Trophoblast cell (in vitro differentiated cells and primary cell): Measurements from ENCODE around the gene DESI1.

Experiments used
- DNase-seq, 2 donors: peaks; one replicate each; pipeline ENCODE4 v3.0.0-alpha.2; 2016
- H2AFZ ChIP-seq: 2 replicates; pipeline ENCODE4 v1.6.1; 2013; ENCODE audit warnings: low read length, moderate library complexity, mild to moderate bottlenecking; ENCODE audit not compliant: insufficient read depth, poor library complexity
- H2AK5ac ChIP-seq: 2 replicates; pipeline ENCODE4 v1.6.1; 2013; ENCODE audit warnings: mild to moderate bottlenecking, low read length
- H2BK120ac ChIP-seq: 2 replicates; pipeline ENCODE4 v1.6.1; 2013; ENCODE audit warnings: low read length, mild to moderate bottlenecking, moderate library complexity; ENCODE audit not compliant: insufficient read depth, poor library complexity
- H2BK12ac ChIP-seq: 2 replicates; pipeline ENCODE4 v1.6.1; 2013; ENCODE audit warnings: mild to moderate bottlenecking, low read length, moderate library complexity
- H2BK5ac ChIP-seq: 2 replicates; pipeline ENCODE4 v1.6.1; 2013; ENCODE audit warnings: low read length, low read depth, moderate library complexity, mild to moderate bottlenecking; ENCODE audit not compliant: poor library complexity
- H3K14ac ChIP-seq: 2 replicates; pipeline ENCODE4 v1.6.1; 2013; ENCODE audit warnings: mild to moderate bottlenecking, low read length
- H3K18ac ChIP-seq: 2 replicates; pipeline ENCODE4 v1.6.1; 2013; ENCODE audit warnings: mild to moderate bottlenecking, low read length
- H3K23ac ChIP-seq: 2 replicates; pipeline ENCODE4 v1.6.1; 2013; ENCODE audit warnings: low read length
- H3K27ac ChIP-seq: 2 replicates; pipeline ENCODE4 v1.5.1; 2013; ENCODE audit warnings: low read depth, mild to moderate bottlenecking, inconsistent platforms, low read length, moderate library complexity
- H3K27me3 ChIP-seq: 2 replicates; pipeline ENCODE4 v1.6.1; 2013; ENCODE audit warnings: inconsistent platforms, mild to moderate bottlenecking, low read length, moderate library complexity; ENCODE audit not compliant: insufficient read depth
- H3K36me3 ChIP-seq, 2 experiments: 1 replicate in 1 of 2; 2 replicates in 1 of 2; pipeline ENCODE4 v1.6.1; 2013; ENCODE audit warnings: low read length in 2 of 2, mild to moderate bottlenecking in 2 of 2, moderate library complexity in 1 of 2; ENCODE audit not compliant: insufficient read depth in 2 of 2, control insufficient read depth in 1 of 2
- H3K4ac ChIP-seq: 2 replicates; pipeline ENCODE4 v1.6.1; 2013; ENCODE audit warnings: low read depth, mild to moderate bottlenecking, low read length, moderate library complexity
- H3K4me1 ChIP-seq, 2 experiments: 1 replicate in 1 of 2; 2 replicates in 1 of 2; pipeline ENCODE4 v1.6.1; 2013; ENCODE audit warnings: low read length in 2 of 2, mild to moderate bottlenecking in 2 of 2, moderate library complexity in 1 of 2; ENCODE audit not compliant: insufficient read depth in 2 of 2, control insufficient read depth in 1 of 2
- H3K4me2 ChIP-seq: 2 replicates; pipeline ENCODE4 v1.6.1; 2013; ENCODE audit warnings: inconsistent platforms, mild to moderate bottlenecking, low read length, moderate library complexity
- H3K4me3 ChIP-seq: 2 replicates; pipeline ENCODE4 v1.5.1; 2013; ENCODE audit warnings: mild to moderate bottlenecking, low read depth, low read length, inconsistent platforms
- H3K79me1 ChIP-seq: one replicate; pipeline ENCODE4 v1.6.1; 2013; ENCODE audit warnings: low read length
- H3K79me2 ChIP-seq: 2 replicates; pipeline ENCODE4 v1.6.1; 2013; ENCODE audit warnings: low read length, mild to moderate bottlenecking; ENCODE audit not compliant: control insufficient read depth, insufficient read depth, poor library complexity
- H3K9ac ChIP-seq: 2 replicates; pipeline ENCODE4 v1.6.1; 2013; ENCODE audit warnings: mild to moderate bottlenecking, low read length
- H3K9me3 ChIP-seq: 2 replicates; pipeline ENCODE4 v1.6.1; 2013; ENCODE audit warnings: low read depth, mild to moderate bottlenecking, control low read depth, inconsistent platforms, low read length; ENCODE audit not compliant: insufficient read depth
- H4K12ac ChIP-seq: 2 replicates; pipeline ENCODE4 v1.6.1; 2013; ENCODE audit warnings: low read depth, mild to moderate bottlenecking, low read length, moderate library complexity
- H4K8ac ChIP-seq: 2 replicates; pipeline ENCODE4 v1.6.1; 2013; ENCODE audit warnings: low read depth, mild to moderate bottlenecking, low read length, moderate library complexity
- H4K91ac ChIP-seq: one replicate; pipeline ENCODE4 v1.6.1; 2013; ENCODE audit warnings: low read depth, mild to moderate bottlenecking, low read length, moderate library complexity
- WGBS: extraction: QIAGEN DNeasy Blood & Tissue Kit; methylation state at CpG from one replicate; pipeline ENCODE4 v1.1.7; 2013; ENCODE audit warnings: missing lambda C conversion rate; ENCODE audit not compliant: insufficient read length, insufficient coverage; ENCODE audit errors: extremely low coverage; 5-methylcytosine and 5-hydroxymethylcytosine counted together

The DESI1 gene

DNA sequence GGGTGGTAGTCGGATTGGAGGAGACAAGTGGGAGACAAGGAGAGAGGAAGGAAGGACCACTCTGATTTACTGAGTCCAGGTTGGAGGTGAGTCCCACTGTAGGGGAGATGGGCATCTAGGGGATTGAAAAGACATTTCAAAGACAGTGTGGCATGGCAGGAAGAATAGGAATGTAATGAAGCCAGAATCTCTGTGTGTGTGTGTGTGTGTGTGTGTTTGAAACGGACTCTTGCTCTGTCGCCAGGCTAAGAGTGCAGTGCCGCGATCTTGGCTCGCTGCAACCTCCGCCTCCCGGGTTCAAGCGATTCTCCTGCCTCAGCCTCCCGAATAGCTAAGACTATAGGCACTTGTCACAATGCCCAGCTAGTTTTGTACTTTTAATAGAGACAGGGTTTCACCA, 64.3 kb downstream of the DESI1 start:
- no peaks in the 10 kb centered on the region for H3K36me3 ChIP-seq
- no peaks in the 10 kb centered on the region for H3K27me3 ChIP-seq
- no peak overlapping the region for H3K4ac ChIP-seq
- no peak overlapping the region for H3K4me2 ChIP-seq
- no peak overlapping the region for H3K9ac ChIP-seq
- H4K91ac ChIP-seq, result no peak overlapping the region
- no peak overlapping the region for H4K12ac ChIP-seq
- no CpG with 5 or more reads among the region's 10 CpGs for WGBS
- no peak overlapping the region for H2BK12ac ChIP-seq
- no peak overlapping the region for H4K8ac ChIP-seq
- no peak overlapping the region for H2AK5ac ChIP-seq
- peaks cover 7 to 16% of the 10 kb centered on the region in 2 experiments for H3K4me1 ChIP-seq
- no peak overlapping the region for H3K14ac ChIP-seq
- H3K27ac ChIP-seq, result no peak overlapping the region
- H3K79me2 ChIP-seq, result peaks cover under 1% of the 10 kb centered on the region
- H3K18ac ChIP-seq, result no peak overlapping the region
- no peak overlapping the region for H3K4me3 ChIP-seq
- H3K23ac ChIP-seq, result no peak overlapping the region
- H3K79me1 ChIP-seq, result peaks cover 3% of the 10 kb centered on the region
- no peak overlapping the region for H2BK5ac ChIP-seq
- no peak for DNase-seq
- H2BK120ac ChIP-seq, result no peak overlapping the region
- H3K9me3 ChIP-seq, result no peaks in the 10 kb centered on the region
- H2AFZ ChIP-seq, result no peak overlapping the region

DNA sequence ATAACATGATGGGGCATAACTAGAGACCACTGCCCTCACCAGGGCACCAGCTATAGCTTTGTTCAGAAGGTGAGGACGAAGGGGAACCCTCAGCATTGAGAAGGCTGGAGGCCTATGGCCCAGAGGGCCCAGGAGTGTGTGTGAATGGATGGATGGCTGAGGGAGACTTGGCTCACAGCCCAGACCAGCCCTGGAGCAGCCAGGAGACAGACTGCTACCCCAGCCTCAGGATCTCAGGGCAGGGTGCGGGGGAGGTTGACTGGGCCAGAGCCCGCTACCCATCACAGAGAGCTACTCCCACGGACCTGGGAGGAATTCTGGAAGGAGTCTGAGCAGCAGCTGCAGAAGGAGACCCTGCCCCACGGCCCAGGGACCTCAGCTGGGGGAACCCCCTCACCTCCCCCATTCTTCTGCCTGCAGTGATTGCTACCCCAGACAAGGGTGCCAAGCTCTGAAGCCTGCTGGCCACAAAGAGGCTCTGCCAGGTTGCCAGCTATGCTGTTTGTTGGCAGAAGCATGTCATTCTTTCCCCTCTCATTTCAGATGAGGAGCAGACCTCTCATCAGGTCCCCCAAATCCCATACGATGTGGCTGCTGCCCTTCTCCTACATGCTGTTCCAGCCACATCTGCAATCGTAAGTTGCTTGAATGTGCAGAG, 65.4 kb downstream of the DESI1 start:
- Histone ChIP-seq H3K23ac (no peak overlapping the region), H3K79me2 (no peaks in the 10 kb centered on the region), H3K27me3 (no peaks in the 10 kb centered on the region), H3K14ac (no peak overlapping the region), H3K9ac (no peak overlapping the region), H4K8ac (no peak overlapping the region), H3K18ac (no peak overlapping the region), H2AFZ (no peak overlapping the region), H3K79me1 (no peaks in the 10 kb centered on the region), H3K27ac (no peak overlapping the region), H3K4me1 (peaks cover 0 to 6% of the 10 kb centered on the region in 2 experiments), H2BK5ac (no peak overlapping the region), H3K4me3 (no peak overlapping the region), H4K91ac (no peak overlapping the region), H3K36me3 (no peaks in the 10 kb centered on the region), H3K9me3 (no peaks in the 10 kb centered on the region), H3K4me2 (no peak overlapping the region), H2BK12ac (no peak overlapping the region), H3K4ac (no peak overlapping the region), H4K12ac (no peak overlapping the region), H2AK5ac (no peak overlapping the region), H2BK120ac (no peak overlapping the region)
- DNase-seq, result no peak
- no CpG with 5 or more reads among the region's 7 CpGs for WGBS

DNA sequence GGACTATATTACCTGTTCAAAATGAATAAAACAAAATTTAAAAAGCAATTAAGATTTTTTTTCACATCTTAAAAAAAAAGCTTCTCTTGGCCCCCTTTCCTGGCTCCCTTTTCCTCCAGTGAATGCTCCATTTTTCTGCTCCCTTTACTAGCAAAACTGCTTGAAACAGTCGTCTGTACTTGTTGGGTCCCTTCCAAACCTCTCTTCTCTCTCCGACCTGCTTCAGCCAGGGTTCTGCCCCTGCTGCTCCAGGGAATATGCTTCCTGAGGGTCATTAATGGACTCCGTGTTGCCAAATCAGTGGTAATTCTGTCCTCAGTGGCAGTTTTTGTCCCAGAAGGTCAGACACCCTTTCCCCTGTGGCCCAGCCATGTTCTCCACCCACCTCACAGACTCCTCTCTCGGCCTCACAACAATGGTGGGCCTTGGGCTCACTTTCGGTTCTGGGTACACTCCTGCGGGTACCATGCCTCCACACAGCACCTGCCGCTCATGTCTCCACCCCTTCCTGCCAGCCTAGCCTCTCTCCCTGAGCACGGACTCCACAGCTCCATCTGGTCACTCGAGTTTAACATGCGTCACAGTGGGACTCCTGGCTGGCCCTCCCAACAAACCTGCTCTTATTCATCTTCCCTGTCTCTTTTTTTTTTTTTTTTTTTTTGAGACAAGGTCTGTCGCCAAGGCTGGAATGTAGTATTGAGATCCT, 68.8 kb downstream of the DESI1 start:
- no peak overlapping the region for H3K23ac ChIP-seq
- no peak overlapping the region for H4K12ac ChIP-seq
- H3K79me2 ChIP-seq, result no peaks in the 10 kb centered on the region
- no peak overlapping the region for H3K4me2 ChIP-seq
- H2AK5ac ChIP-seq, result no peak overlapping the region
- H3K9me3 ChIP-seq, result no peaks in the 10 kb centered on the region
- no peak overlapping the region for H2BK5ac ChIP-seq
- no peak overlapping the region for H3K18ac ChIP-seq
- H3K14ac ChIP-seq, result no peak overlapping the region
- H3K79me1 ChIP-seq, result no peaks in the 10 kb centered on the region
- H4K8ac ChIP-seq, result no peak overlapping the region
- H3K27me3 ChIP-seq, result no peaks in the 10 kb centered on the region
- no peak overlapping the region for H3K27ac ChIP-seq
- H3K9ac ChIP-seq, result no peak overlapping the region
- DNase-seq, result no peak
- WGBS, result no CpG with 5 or more reads among the region's 11 CpGs
- H4K91ac ChIP-seq, result no peak overlapping the region
- H3K4ac ChIP-seq, result no peak overlapping the region
- no peaks in the 10 kb centered on the region for H3K36me3 ChIP-seq
- no peak overlapping the region for H2BK12ac ChIP-seq
- H2AFZ ChIP-seq, result no peak overlapping the region
- H2BK120ac ChIP-seq, result no peak overlapping the region
- H3K4me3 ChIP-seq, result no peak overlapping the region
- H3K4me1 ChIP-seq, result no peaks in the 10 kb centered on the region

DNA sequence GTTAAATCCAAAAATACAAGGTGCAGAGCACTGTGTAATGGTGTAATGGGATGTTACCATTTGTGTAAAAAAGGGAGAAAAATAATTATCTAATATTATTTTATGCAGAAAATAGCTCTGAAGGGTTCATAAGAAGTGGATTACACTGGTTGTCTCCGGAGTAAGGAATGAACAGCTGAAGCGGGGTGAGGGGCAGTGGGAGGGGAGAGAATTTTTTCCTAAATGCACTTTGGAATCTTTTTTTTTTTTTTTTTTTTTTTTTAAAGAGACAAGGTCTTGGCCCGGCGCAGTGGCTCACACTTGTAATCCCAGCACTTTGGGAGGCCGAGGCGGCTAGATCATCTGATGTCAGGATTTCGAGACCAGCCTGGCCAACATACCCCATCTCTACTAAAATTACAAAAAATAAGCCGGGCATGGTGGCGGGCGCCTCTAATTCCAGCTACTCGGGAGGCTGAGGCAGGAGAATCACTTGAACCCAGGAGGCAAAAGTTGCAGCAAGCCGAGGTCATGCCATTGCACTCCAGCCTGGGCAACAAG, 69.8 kb downstream of the DESI1 start:
- H4K91ac ChIP-seq, result no peak overlapping the region
- no peak overlapping the region for H3K4me3 ChIP-seq
- no peak overlapping the region for H4K8ac ChIP-seq
- no peak overlapping the region for H3K18ac ChIP-seq
- H2BK5ac ChIP-seq, result no peak overlapping the region
- no peaks in the 10 kb centered on the region for H3K27me3 ChIP-seq
- no peak overlapping the region for H3K23ac ChIP-seq
- H2AFZ ChIP-seq, result no peak overlapping the region
- H3K14ac ChIP-seq, result no peak overlapping the region
- no peaks in the 10 kb centered on the region for H3K79me2 ChIP-seq
- no peak for DNase-seq
- no peak overlapping the region for H4K12ac ChIP-seq
- no peaks in the 10 kb centered on the region for H3K9me3 ChIP-seq
- no peak overlapping the region for H2BK120ac ChIP-seq
- H3K4me2 ChIP-seq, result no peak overlapping the region
- no peak overlapping the region for H3K27ac ChIP-seq
- H3K79me1 ChIP-seq, result no peaks in the 10 kb centered on the region
- H3K36me3 ChIP-seq, result no peaks in the 10 kb centered on the region
- no peaks in the 10 kb centered on the region for H3K4me1 ChIP-seq
- no peak overlapping the region for H3K9ac ChIP-seq
- no peak overlapping the region for H3K4ac ChIP-seq
- no CpG with 5 or more reads among the region's 12 CpGs for WGBS
- H2AK5ac ChIP-seq, result no peak overlapping the region
- no peak overlapping the region for H2BK12ac ChIP-seq
